Esophagus muscularis mucosa (tissue), 4 donors: ENCODE measurements around the gene VPS18. TPM values are rescaled to one million over a fixed set of nuclear protein-coding genes. Genes with fewer than 3 reads are reported as not detected.

Experiments
- DNase-seq: peaks from one replicate; pipeline ENCODE4 v3.0.0-alpha.2; 2017; ENCODE audit errors: extremely low spot score
- H3K27ac ChIP-seq, 4 donors: fragments of 200-600 bp; sonication (generic); replicated peaks in 1 of 4; 1 replicate in 3 of 4; 2 replicates in 1 of 4; pipeline ENCODE4 v1.5.1; 2016 to 2019; ENCODE audit warnings: mild to moderate bottlenecking in 1 of 4
- H3K27me3 ChIP-seq, 4 donors: fragments of 200-600 bp; sonication (generic); one replicate each; pipeline versions ENCODE4 v1.5.1 to v1.6.0; 2016 to 2019
- H3K36me3 ChIP-seq, 4 donors: fragments of 200-600 bp; sonication (generic); one replicate each; pipeline ENCODE4 v1.5.1; 2016 to 2019
- H3K4me1 ChIP-seq, 4 donors: fragments of 200-600 bp; sonication (generic); one replicate each; pipeline ENCODE4 v1.5.1; 2016 to 2019
- H3K4me3 ChIP-seq, 4 donors: fragments of 200-600 bp; sonication (generic); 1 replicate in 2 of 4; 2 replicates in 2 of 4; pipeline ENCODE4 v1.5.1; 2016 to 2019; ENCODE audit warnings: mild to moderate bottlenecking in 4 of 4, moderate library complexity in 1 of 4
- H3K9me3 ChIP-seq, 4 donors: fragments of 200-600 bp; sonication (generic); 1 replicate in 3 of 4; 2 replicates in 1 of 4; pipeline ENCODE4 v1.5.1; 2016 to 2019
- CTCF ChIP-seq, 3 experiments: fragments of 200-600 bp in 2 of 3; fragments of 450-650 bp in 1 of 3; sonication (generic) in 2 of 3; IDR thresholded peaks; one replicate each; pipeline ENCODE4 v1.5.1; 2017 to 2019; ENCODE audit warnings: antibody characterized with exemption in 3 of 3, mild to moderate bottlenecking in 2 of 3, moderate library complexity in 1 of 3
- EP300 ChIP-seq: sonication (generic); formaldehyde crosslinking; IDR thresholded peaks from one replicate; pipeline ENCODE4 v1.6.1; 2017; ENCODE audit warnings: antibody characterized with exemption
- POLR2A ChIP-seq: fragments of 450-650 bp; IDR thresholded peaks from one replicate; pipeline ENCODE4 v1.6.1; 2017; ENCODE audit warnings: antibody characterized with exemption, moderate library complexity, mild to moderate bottlenecking, low read depth
- POLR2AphosphoS5 ChIP-seq, 2 donors: sonication (generic); formaldehyde crosslinking; IDR thresholded peaks; one replicate each; pipeline ENCODE4 v1.6.1; 2017; ENCODE audit warnings: antibody characterized with exemption in 2 of 2
- WGBS: methylation state at CpG from one replicate; pipeline ENCODE4 v1.1.5; 2018; 5-methylcytosine and 5-hydroxymethylcytosine counted together
- intact Hi-C: fragments of 100-400 bp; cut with DNase I; formaldehyde crosslinking; loops from one replicate; pipeline ENCODE4 v1.15.1; 2023
- total RNA-seq, 4 donors: library from RNA; depleted of rRNA; stranded (reverse); fragments of >200 nt; gene quantifications; one replicate each; pipeline versions ENCODE4 v1.1.0 to v1.2.1, GENCODE V29; 2016

VPS18 gene
- total RNA-seq, 4 donors from 2014 or later, result 28.7 to 36.6 (median 32.2) TPM

GRCh38 chr15:40938536-40938870, 44.3 kb downstream of the VPS18 start:
- Histone ChIP-seq H3K36me3 (peaks cover 0 to 23% (median 0%) of the 10 kb centered on the region in 4 donors), H3K4me1 (peaks cover 37 to 72% (median 53%) of the 10 kb centered on the region in 4 donors), H3K4me3 (no peak overlapping the region), H3K27me3 (peaks cover 0 to 21% (median 2%) of the 10 kb centered on the region in 4 donors), H3K27ac (peak overlapping the region in 1 of 4 donors; percentile 8), H3K9me3 (no peaks in the 10 kb centered on the region)
- intact Hi-C loops, result no loop called here
- 92% methylated on average over 5 of the region's 6 CpGs for WGBS
- no peak for TF ChIP-seq EP300
- no peak for TF ChIP-seq POLR2A
- no peak for DNase-seq

- Histone ChIP-seq H3K27me3 (peaks cover 0 to 9% (median 2%) of the 10 kb centered on the region in 4 donors), H3K4me3 (peak overlapping the region in 1 of 4 donors; percentile 80), H3K9me3 (no peaks in the 10 kb centered on the region), H3K27ac (peak overlapping the region; percentile 80 to 91 (median 86)), H3K4me1 (peaks cover 37 to 64% (median 48%) of the 10 kb centered on the region in 4 donors), H3K36me3 (peaks cover 0 to 23% (median 0%) of the 10 kb centered on the region in 4 donors)
- WGBS, result 63% methylated on average over 15 of the region's 15 CpGs
- TF ChIP-seq POLR2AphosphoS5 (IDR thresholded peaks at IDR 0.05), result no peak
- no peak for TF ChIP-seq EP300
- TF ChIP-seq POLR2A, result no peak
- no peak for TF ChIP-seq CTCF (IDR thresholded peaks at IDR 0.05)
- intact Hi-C loops, result no loop called here
- DNase-seq, result no peak
Observed at GRCh38 chr15:40940296-40940801, 46.1 kb downstream of the VPS18 start.

- H3K27ac ChIP-seq, result peak overlapping the region; percentile 80 to 91 (median 86)
- peaks cover 0 to 4% (median 2%) of the 10 kb centered on the region in 4 donors for H3K27me3 ChIP-seq
- intact Hi-C loops, result no loop called here
- no peak for TF ChIP-seq CTCF (IDR thresholded peaks at IDR 0.05)
- TF ChIP-seq POLR2A, result no peak
- TF ChIP-seq POLR2AphosphoS5 (IDR thresholded peaks at IDR 0.05), result no peak
- no peak for TF ChIP-seq EP300
- peaks cover 37 to 64% (median 46%) of the 10 kb centered on the region in 4 donors for H3K4me1 ChIP-seq
- peak overlapping the region; percentile 59 to 80 (median 68) for H3K4me3 ChIP-seq
- DNase-seq, result no peak
- H3K9me3 ChIP-seq, result no peaks in the 10 kb centered on the region
- 30% methylated on average over 4 of the region's 7 CpGs for WGBS
- peaks cover 0 to 16% (median 0%) of the 10 kb centered on the region in 4 donors for H3K36me3 ChIP-seq
Observed at GRCh38 chr15:40941068-40941527, 46.8 kb downstream of the VPS18 start.

- peaks cover 37 to 58% (median 41%) of the 10 kb centered on the region in 4 donors for H3K4me1 ChIP-seq
- 0% methylated on average over 10 of the region's 92 CpGs for WGBS
- intact Hi-C loops, result loop anchor here (2.0 kb wide), 1 partner anchor 79 kb away; no protein-coding TSS in a partner anchor
- H3K4me3 ChIP-seq, result peak overlapping the region; percentile 59 to 80 (median 68)
- H3K27me3 ChIP-seq, result peaks cover 0 to 4% (median 0%) of the 10 kb centered on the region in 4 donors
- TF ChIP-seq POLR2A, result no peak
- peak; percentile 55 to 87 (median 81) for TF ChIP-seq CTCF (IDR thresholded peaks at IDR 0.05)
- peak in 1 of 2 donors; percentile 45 for TF ChIP-seq POLR2AphosphoS5 (IDR thresholded peaks at IDR 0.05)
- DNase-seq, result no peak
- H3K27ac ChIP-seq, result peak overlapping the region; percentile 80 to 91 (median 86)
- peaks cover 0 to 12% (median 0%) of the 10 kb centered on the region in 4 donors for H3K36me3 ChIP-seq
- H3K9me3 ChIP-seq, result no peaks in the 10 kb centered on the region
Observed at GRCh38 chr15:40941528-40942336, 47.5 kb downstream of the VPS18 start.

- TF ChIP-seq CTCF (IDR thresholded peaks at IDR 0.05) (no peak), EP300 (no peak), POLR2A (no peak), POLR2AphosphoS5 (IDR thresholded peaks at IDR 0.05) (no peak)
Observed at GRCh38 chr15:40942337-40942854, 48.1 kb downstream of the VPS18 start.

More at GRCh38 chr15:40942337-40942854, 48.1 kb downstream of the VPS18 start:
- Histone ChIP-seq H3K36me3 (peaks cover 0 to 11% (median 0%) of the 10 kb centered on the region in 4 donors), H3K27me3 (peaks cover 0 to 4% (median 0%) of the 10 kb centered on the region in 4 donors), H3K9me3 (no peaks in the 10 kb centered on the region), H3K4me3 (peak overlapping the region; percentile 59 to 80 (median 68)), H3K4me1 (peaks cover 35 to 51% (median 39%) of the 10 kb centered on the region in 4 donors), H3K27ac (peak overlapping the region; percentile 80 to 91 (median 86))
- DNase-seq, result no peak
- WGBS, result 54% methylated on average over 12 of the region's 15 CpGs
- intact Hi-C loops, result loop anchor here (2.0 kb wide), 1 partner anchor 78 kb away; no protein-coding TSS in a partner anchor
